ENCODE data around the gene GPC5. TPM values are rescaled to one million over a fixed set of nuclear protein-coding genes. Genes with fewer than 3 reads are reported as not detected.

Gene GPC5
- total RNA-seq, 2 donors from 2014 or later: 0.22 to 0.51 TPM

DNA sequence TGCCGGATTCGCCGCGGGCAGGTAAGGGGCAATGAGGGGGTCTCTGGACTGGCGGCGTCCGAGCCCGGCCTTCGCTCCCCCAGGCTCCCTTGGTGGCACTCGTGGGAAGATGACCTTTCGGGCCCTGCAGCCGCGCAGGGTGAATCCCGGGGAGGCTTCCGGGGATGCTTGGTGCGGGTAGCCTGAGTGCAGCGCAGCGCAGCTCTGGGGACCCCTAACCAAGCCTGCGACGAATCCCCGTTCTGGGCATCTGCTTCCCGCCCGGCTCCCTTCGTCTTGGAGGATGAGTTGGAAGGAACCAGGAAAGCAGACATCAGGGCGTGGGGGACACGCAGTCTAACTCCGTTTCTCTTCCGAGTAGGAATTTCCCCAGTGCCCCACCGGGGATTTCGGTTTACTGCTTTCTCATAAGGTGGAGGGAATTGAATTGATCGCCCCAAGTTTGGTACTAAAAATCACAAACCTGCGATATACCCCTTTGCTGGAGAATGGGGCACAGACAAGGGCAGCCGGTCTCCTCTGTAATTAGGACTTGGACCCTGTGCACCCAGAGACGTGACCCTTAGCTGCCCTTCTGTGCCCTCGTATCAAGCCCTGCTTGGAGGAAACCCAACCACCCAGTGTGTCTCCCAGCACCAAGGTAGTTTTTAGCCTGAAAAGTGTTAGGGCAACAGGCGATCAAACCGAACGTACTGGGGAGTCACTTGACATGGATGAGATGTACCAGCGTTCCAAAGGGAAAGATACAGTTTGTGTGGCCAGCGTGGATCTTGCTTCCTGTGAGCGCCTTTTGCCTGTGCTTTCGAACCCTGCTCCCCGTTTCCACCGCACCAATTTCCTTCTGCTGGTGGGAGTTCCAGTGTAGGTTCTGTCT, 1.0 kb downstream of the GPC5 start:
- no peaks in the 10 kb centered on the region for H3K9me3 Mint-ChIP-seq
- Histone ChIP-seq H3K9ac (ENCODE audit: extremely low read depth, low read length, poor library complexity, severe bottlenecking) (no peak overlapping the region), H3K9me3 (ENCODE audit: control insufficient read depth, low read length) (no peaks in the 10 kb centered on the region), H3K36me3 (ENCODE audit: control insufficient read depth, insufficient read depth, low read length) (no peaks in the 10 kb centered on the region), H3K27me3 (ENCODE audit: control insufficient read depth, insufficient read depth, low read length, poor library complexity, severe bottlenecking) (peaks cover 84% of the 10 kb centered on the region), H3K4me3 (ENCODE audit: low read length) (peak overlapping the region; percentile 78), H3K4me1 (ENCODE audit: control insufficient read depth, insufficient read depth, low read length) (no peaks in the 10 kb centered on the region), H3K27ac (ENCODE audit: low read depth, low read length) (no peak overlapping the region)
- H3K27me3 Mint-ChIP-seq (ENCODE audit: insufficient read depth): peaks cover 74% of the 10 kb centered on the region
- H3K4me1 Mint-ChIP-seq: peaks cover 4% of the 10 kb centered on the region
- H3K36me3 Mint-ChIP-seq (ENCODE audit: low read depth): no peaks in the 10 kb centered on the region
- no peak for TF ChIP-seq CTCF (conservative IDR thresholded peaks at IDR 0.05)
- H3K27ac Mint-ChIP-seq: no peak overlapping the region
- H3K4me3 Mint-ChIP-seq: peak overlapping the region; percentile 61
- DNase-seq: no peak
- WGBS, 2 experiments (ENCODE audit: insufficient coverage in 1 of 2, insufficient read length in 1 of 2): 39 to 86% methylated on average over 14 to 44 of the region's 44 CpGs

DNA sequence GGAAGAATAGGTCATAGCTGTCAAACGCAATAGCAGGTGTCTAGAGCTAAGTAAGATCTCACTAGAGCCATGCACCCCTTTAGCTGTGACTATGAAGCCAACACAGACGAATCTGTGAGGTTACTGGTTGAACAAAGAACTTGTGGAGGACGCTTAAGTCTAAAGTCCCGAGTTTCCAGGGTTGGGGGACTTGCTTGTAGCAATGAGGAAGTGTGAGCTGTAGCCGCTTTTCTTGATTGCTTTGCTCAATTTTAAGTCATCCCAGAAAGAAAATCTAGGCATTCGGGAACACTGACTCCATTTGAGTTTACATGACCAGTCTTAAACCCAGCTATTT, 1.6 kb downstream of the GPC5 start:
- Mint-ChIP-seq H3K27ac (no peak overlapping the region), H3K9me3 (no peaks in the 10 kb centered on the region), H3K36me3 (ENCODE audit: low read depth) (no peaks in the 10 kb centered on the region), H3K4me1 (peaks cover 4% of the 10 kb centered on the region), H3K4me3 (no peak overlapping the region), H3K27me3 (ENCODE audit: insufficient read depth) (peaks cover 68% of the 10 kb centered on the region)
- no peak for DNase-seq
- no peak overlapping the region for H3K4me3 ChIP-seq (ENCODE audit: low read length)
- H3K27ac ChIP-seq (ENCODE audit: low read depth, low read length): no peak overlapping the region
- H3K9ac ChIP-seq (ENCODE audit: extremely low read depth, low read length, poor library complexity, severe bottlenecking): no peak overlapping the region
- whole genome bisulfite sequencing, 2 experiments (ENCODE audit: insufficient coverage in 1 of 2, insufficient read length in 1 of 2): 86 to 88% methylated on average over 5 to 6 of the region's 6 CpGs
- no peak for TF ChIP-seq CTCF (conservative IDR thresholded peaks at IDR 0.05)
- no peaks in the 10 kb centered on the region for H3K9me3 ChIP-seq (ENCODE audit: control insufficient read depth, low read length)
- no peaks in the 10 kb centered on the region for H3K36me3 ChIP-seq (ENCODE audit: control insufficient read depth, insufficient read depth, low read length)
- H3K4me1 ChIP-seq (ENCODE audit: control insufficient read depth, insufficient read depth, low read length): no peaks in the 10 kb centered on the region
- peaks cover 78% of the 10 kb centered on the region for H3K27me3 ChIP-seq (ENCODE audit: control insufficient read depth, insufficient read depth, low read length, poor library complexity, severe bottlenecking)

DNA sequence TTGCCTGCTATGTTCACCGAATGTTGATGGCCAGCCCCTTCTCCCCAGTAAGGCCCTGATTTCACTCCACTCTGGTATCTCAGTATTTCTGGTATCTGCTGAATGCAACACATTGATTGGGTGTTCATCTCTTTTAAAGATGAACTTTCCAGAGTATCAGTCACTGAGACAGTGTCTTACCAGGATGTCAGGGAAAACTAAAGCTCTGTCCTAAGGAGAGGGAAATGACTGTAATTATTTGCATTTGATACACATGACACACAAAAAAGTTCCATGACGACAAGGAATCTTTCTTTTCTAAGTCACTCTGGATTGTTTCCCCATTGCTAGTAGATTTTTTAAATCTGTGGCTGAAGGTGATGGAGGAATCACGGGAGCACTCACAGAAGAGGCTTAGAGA, 2.2 kb downstream of the GPC5 start:
- no peaks in the 10 kb centered on the region for H3K4me1 ChIP-seq (ENCODE audit: control insufficient read depth, insufficient read depth, low read length)
- H3K9me3 ChIP-seq (ENCODE audit: control insufficient read depth, low read length): no peaks in the 10 kb centered on the region
- 86 to 94% methylated on average over 1 to 3 of the region's 3 CpGs for WGBS, 2 experiments (ENCODE audit: insufficient coverage in 1 of 2, insufficient read length in 1 of 2)
- H3K27ac ChIP-seq (ENCODE audit: low read depth, low read length): no peak overlapping the region
- H3K27me3 ChIP-seq (ENCODE audit: control insufficient read depth, insufficient read depth, low read length, poor library complexity, severe bottlenecking): peaks cover 72% of the 10 kb centered on the region
- Mint-ChIP-seq H3K9me3 (no peaks in the 10 kb centered on the region), H3K4me1 (peaks cover 4% of the 10 kb centered on the region), H3K36me3 (ENCODE audit: low read depth) (no peaks in the 10 kb centered on the region), H3K27ac (no peak overlapping the region), H3K4me3 (no peak overlapping the region), H3K27me3 (ENCODE audit: insufficient read depth) (peaks cover 62% of the 10 kb centered on the region)
- no peak for DNase-seq
- TF ChIP-seq CTCF (conservative IDR thresholded peaks at IDR 0.05): no peak
- H3K36me3 ChIP-seq (ENCODE audit: control insufficient read depth, insufficient read depth, low read length): no peaks in the 10 kb centered on the region
- H3K4me3 ChIP-seq (ENCODE audit: low read length): no peak overlapping the region
- H3K9ac ChIP-seq (ENCODE audit: extremely low read depth, low read length, poor library complexity, severe bottlenecking): no peak overlapping the region
